Inferior parietal cortex (tissue), 1 donor: ENCODE results near the gene RAB5IF.
"Not testable (repeated sequence)": the region's sequence is repeated elsewhere in the genome, so short reads cannot be mapped to it uniquely, and the experiment has no call there.

Experiments
- DNase-seq: peaks from one replicate; pipeline ENCODE4 v3.0.0-alpha.2; 2016; ENCODE audit errors: extremely low spot score

Gene RAB5IF

GRCh38 chr20:36629719-36630681, 24.4 kb downstream of the RAB5IF start:
- no peak for DNase-seq

- DNase-seq: no peak
These were observed 26.1 kb downstream of the RAB5IF start for GRCh38 chr20:36631646-36632045.

GRCh38 chr20:36632147-36632486, 26.5 kb downstream of the RAB5IF start:
- no peak for DNase-seq

DNA sequence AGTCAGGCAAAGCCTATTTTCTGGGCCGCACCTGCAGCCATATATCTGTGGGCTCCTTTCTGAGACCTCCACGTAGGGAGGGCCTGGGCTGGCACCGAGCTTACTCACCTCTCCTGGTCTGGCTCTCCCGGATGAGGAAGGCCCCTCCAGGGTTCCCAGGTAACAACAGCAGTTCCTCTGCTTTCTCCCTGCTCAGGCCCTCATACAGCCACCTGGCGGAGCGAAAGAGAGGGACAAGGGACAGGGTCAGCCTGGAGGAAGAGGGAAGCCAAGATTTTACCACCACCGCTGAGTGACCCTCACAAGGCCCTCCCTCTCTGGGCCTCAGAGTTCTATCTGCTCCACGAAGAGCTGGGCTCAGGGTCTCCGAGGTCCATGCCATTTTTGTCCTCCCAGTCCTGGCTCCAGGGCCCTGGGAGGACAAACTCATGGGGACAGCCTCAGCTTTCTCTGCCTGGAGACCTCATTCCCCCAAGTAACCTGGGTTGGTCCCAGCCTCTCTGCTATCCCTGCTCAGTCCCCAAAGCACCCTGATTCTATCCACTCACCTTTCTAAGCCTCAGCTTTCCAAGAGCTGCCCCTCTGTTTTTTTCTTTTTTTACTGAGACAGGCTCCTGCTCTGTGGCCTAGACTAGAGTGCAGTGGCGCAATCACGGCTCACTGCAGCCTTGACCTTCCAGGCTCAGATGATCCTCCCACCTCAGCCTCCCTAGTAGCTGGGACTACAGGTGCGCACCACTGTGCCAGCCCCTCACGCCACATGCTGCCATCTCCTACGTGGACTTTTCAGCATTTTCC, 27.1 kb downstream of the RAB5IF start:
- DNase-seq: no peak

- no peak for DNase-seq
These were observed 27.8 kb downstream of the RAB5IF start for GRCh38 chr20:36633285-36633772.

DNA sequence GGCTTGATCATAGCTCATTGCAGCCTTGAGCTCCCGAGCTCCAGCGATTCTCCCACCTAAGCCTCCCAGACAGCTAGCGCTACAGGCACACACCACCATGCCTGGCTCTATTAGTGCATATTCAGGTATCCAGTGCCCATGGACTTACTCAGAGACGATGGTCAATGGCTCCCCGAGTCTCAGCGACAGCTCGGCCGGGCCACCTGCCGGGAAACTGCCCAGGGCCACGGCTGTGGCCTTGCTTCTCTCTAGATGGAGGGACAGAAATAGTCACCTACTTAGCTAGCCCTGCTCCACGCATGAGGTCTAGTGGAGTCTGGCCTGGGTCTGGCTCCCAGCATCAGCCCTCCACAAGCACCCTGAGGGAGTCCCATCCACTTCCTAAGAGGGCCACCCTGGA, 28.8 kb downstream of the RAB5IF start:
- DNase-seq: no peak

- DNase-seq: not testable (repeated sequence)
These were observed 33.4 kb downstream of the RAB5IF start for GRCh38 chr20:36638876-36639400.

DNA sequence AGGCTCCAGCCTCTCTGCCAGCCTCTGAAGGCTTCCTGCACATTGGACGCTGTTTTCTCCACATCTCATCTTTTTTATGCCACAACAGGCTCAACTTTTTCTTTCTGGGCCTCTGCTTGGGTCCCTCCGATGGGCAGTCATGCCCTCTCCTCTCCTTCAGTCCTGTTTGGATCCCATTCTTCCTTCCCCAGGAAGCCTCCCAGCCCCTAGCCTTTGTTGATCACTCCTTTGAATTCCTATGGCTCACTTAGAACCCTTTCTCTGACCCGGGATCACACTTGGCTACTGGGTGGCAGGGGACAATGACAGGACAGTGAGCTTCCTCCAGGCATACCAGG, 35.9 kb downstream of the RAB5IF start:
- DNase-seq: no peak

DNA sequence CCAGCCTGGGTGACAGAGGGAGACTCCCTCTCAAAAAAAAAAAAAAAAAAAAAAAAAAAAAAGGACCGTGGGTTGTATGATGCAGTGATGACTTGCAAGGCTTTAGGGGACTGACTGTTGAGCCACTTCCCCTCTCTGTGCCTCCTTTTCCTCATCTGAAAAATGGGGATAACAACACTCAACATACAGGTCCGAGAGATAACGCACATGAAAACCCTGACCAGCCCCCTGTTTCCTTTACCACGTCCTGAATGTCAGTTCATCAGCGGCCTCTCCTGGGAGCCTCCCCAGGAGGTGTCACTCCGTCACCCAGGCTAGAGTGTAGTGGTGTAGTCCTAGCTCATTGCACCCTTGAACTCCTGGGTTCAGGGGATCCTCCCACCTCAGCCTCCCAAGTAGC, 36.6 kb downstream of the RAB5IF start:
- DNase-seq: no peak

DNA sequence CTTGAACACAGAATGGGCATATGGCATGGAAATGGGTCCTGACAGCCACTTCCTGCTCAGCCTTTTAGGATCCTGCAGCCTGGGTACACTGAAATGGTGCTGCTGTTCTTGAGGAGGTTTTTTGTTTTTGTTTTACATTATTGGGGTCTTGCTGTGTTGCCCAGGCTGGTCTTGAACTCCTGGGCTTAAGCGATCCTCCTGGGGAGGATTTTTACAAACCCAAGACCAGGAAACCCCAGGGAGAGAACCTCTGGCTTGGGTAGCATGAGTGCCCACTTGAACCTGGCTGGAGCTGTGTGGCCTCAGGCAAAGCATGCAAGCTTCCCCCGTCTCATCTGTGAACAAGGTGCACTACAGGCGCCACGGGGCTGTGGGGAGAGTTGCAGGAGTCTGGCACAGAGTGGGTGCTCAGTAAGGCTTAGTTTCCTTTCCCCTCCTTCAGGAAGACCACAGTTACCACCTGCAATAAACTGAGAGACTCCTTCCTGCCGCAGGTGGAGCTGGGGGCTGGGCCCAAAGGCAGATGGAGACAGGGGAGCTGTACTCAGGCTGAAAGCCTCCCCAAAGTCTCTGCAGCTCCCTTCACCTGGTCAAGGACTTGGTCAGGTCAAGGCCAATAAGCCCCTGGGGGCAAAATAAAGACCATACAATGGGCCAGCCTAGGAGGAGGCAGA, 38.6 kb downstream of the RAB5IF start:
- no peak for DNase-seq

DNA sequence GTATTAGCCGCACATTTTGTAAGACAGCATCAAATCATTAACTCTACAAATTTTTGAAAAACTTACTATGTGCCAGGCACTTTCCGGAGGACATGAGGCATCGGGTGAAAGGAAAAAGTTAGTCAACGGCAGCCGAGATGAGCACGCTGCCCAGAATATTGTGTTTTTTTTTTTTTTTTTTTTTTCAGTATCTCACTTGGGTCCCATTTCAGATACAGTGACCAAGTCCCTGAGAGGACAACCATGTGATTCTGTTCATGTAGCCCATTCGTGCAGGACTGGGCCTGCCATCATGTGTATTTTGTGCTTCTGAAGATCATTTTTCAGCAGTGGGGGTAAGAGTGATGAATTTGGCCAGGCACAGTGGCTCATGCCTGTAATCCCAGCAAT, 39.1 kb downstream of the RAB5IF start:
- DNase-seq: no peak

GRCh38 chr20:36645353-36645752, 39.8 kb downstream of the RAB5IF start:
- no peak for DNase-seq

DNA sequence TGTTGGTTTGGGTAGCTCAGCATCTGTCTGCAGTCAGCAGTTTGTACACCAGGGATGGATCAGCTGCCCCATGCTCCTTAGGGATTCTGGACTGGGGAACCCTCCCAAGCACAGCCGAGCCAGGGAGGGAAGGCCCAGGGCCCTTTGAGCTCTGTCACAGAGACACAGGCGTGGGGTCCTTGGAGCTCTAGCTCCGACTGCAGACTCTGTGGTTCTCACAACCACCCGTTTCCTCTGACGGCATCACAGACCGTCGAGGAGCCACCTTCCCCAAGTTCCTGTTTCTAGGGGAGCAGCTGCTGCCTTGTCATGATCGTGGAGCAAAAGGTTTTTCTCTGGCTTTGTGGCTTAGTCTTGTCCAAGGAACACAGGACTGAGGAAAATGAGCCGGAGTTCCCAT, 40.4 kb downstream of the RAB5IF start, which contains the start of gene SLA2:
SLA2 (minus strand) TSS at position 199 of the 400 bp plus-strand sequence. CDS start 4,861 bp downstream, outside the sequence.
- DNase-seq: no peak

DNA sequence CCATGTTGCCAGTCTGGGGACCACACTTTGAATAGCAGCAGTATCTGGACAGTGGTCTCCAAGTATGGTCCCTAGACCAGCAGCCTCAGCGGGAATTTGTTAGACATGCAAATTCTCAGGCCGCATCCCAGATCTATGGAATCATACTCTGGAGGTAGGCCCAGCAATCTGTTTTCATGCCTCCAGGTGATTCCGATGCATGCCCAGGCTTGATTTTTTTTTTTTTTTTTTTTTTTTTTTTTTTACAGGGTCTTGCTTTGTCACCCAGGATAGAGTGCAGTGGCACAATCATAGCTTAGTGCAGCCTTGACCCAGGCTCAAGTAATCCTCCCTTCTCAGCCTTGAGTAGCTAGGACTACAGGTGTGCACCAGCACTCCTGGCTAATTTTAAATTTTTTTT, 41.1 kb downstream of the RAB5IF start:
- DNase-seq: no peak

DNA sequence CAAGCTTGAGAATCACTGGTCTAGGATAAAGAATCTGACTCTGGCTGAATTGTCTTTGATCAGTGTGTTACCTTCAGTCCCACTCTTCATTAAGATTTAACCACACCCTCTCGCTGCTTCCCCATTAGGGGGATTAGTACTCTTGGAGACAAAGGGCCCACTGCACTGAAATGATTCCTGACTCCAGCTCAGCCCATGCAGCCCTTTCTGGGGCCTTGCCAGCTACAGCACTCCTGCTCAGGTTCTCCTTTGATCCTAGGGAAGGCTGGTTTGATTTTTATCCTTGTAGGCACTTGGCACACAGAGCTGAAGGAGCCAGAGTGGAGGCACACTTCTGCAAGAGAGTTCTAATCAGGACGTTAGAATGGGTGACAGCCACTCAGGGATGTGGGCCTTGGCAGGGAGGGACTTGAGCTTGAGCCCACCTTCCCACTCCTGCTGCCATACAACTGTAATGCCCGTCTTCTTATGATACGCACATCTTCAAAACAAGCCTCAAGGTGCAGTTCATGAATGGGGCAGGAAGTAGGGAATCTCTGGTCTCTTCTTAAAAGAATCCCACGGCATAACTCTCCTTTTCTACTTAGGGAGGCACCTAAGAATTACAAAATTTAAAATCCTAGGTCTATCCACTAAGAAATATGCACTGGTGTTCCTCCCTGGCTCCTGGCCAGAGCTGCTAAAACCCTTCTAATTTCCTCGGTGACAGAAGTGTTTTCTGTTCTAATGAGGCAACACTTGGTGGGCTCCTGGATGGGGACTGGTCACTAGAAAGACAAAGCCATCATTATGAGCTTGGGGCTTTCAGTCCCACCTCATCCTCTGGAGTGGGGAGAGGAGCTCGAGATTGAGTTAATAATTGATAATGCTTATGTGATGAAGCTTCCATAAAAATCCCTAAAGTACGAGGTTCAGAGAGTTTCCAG, 41.9 kb downstream of the RAB5IF start:
- DNase-seq: no peak

- DNase-seq: no peak
These were observed 47.9 kb downstream of the RAB5IF start for GRCh38 chr20:36653456-36653855.

- DNase-seq: no peak
These were observed 48.9 kb downstream of the RAB5IF start for GRCh38 chr20:36654506-36654905.

GRCh38 chr20:36655004-36655403, 49.4 kb downstream of the RAB5IF start:
- DNase-seq: no peak

GRCh38 chr20:36656733-36657132, 51.2 kb downstream of the RAB5IF start:
- no peak for DNase-seq

DNA sequence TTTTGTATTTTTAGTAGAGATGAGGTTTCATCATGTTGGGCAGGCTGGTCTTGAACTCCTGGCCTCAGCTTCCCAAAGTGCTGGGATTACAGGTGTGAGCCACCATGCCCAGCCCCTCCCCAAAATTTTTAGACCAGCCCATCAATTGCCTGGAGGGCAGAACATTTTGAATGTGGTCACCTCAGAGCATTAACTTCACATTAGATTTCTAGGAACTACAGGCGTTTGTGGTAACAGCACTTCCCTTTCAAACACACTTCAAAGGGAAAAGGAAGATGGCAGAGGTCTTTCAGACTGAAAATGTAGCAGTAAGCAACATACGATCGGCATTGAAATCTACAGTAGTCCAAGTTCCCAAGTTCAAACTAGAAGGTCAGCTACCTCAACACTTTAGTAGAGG, 52.7 kb downstream of the RAB5IF start:
- no peak for DNase-seq
